Hindlimb muscle (tissue), 1 donor: ENCODE measurements around the gene TMEM258. TPM values are rescaled to one million over a fixed set of nuclear protein-coding genes. Genes with fewer than 3 reads are reported as not detected.

Experiments
- DNase-seq: peaks from one replicate; pipeline ENCODE4 v3.0.0-alpha.2; 2013
- polyA plus RNA-seq: library from polyadenylated mRNA; unstranded; fragments of 120-200 nt; gene quantifications from one replicate; pipeline ENCODE4 v1.2.1, GENCODE V29; 2013; ENCODE audit not compliant: insufficient read length

Gene TMEM258
- polyA plus RNA-seq, 1 donor, result 139 TPM

GRCh38 chr11:61795459-61795858 lies 3.1 kb upstream of the TMEM258 start:
- DNase-seq, result no peak

DNA sequence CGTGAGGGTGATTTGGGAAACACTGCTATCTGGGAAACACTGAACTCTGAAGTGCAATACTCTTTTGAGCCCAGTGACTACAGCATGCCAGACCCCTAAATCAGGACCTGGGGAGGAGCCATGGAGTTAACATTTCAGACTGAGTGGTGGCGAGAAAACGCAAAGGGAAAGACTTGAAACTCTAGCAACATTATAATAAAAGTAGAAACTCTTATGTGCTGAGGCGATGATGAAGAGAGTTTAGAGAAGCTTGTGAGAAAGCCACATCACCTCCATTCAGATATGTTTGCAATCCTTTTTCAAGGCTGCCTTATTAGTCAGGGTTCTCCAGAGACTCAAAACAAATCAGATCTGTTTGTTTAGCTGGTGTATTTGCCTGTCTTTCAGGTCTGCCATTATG lies 2.2 kb upstream of the TMEM258 start:
- DNase-seq, result no peak

DNA sequence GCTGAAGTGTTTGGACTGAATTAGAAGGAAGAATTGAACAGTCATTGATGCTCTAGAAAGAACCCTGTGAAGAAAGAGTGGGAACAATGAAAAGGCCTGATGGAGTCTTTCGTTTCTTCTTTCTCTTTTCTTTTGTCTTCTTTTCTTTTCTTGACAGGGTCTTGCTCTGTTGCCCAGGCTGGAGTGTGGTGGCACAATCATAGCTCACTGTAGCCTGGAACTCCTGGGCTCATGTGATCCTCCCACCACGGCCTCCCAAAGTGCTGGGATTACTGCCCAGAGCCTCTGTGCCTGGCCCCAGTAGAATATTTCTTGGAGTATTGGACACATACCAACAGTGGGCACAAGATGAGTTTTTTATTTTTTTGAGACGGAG lies 1.4 kb upstream of the TMEM258 start:
- no peak for DNase-seq

DNA sequence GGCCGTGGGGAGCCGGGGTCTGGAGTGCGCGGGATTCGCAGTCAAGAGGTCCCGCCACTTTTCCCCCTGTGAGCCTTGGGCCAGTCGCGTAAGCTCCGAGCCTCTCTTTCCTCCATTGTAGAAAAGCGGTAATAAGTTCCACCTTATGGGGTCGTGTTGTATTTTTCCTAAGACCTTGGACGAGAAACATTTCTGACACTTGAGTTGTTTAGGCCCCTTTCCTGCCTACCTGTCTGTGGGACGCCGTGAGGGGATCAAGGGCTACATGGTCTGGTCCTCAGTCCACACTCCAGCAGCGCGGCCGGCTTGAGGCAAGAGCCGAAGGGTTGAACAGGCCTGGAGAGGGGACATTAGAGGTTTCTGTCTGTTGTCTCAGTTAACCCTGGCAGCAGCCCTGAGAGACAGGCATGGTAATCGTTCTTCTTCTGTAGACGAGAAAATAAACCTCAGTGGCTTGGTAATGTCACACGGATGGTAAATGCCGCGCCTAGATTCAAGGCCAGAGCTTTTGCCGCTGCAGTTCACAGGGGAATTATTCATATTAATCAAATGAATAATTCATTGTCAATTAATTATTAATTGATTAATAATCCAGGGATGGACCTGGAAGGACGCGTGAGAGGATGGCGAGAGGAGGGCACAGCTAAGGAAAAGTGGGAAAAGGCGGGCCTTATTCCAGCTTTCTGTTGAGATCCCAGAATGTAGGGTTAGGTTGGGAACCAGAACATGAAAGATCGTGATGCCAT lies 857 bp upstream of the TMEM258 start:
- DNase-seq, result no peak

GRCh38 chr11:61791737-61792309 lies 576 bp downstream of the TMEM258 start:
- DNase-seq, result peak; percentile 85

- no peak for DNase-seq
These were observed 4.4 kb downstream of the TMEM258 start for GRCh38 chr11:61787928-61788491.

GRCh38 chr11:61785837-61786402 lies 6.5 kb downstream of the TMEM258 start:
- DNase-seq, result no peak

DNA sequence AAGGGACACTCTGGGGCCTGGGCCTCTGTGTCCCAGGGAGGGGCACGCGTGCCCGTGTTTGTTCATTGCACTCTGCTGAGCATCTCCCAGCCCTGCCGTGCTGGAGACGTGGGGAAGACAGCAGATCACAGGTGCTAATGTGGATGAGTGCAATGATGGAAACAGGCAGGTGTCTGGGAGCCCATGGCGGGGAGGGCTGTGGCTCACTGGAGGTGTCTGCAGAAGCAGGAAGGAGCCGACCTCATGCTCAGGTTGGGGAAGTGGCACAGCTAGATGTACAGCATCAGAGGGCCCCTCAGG lies 7.9 kb downstream of the TMEM258 start:
- DNase-seq, result no peak

- no peak for DNase-seq
These were observed 8.5 kb downstream of the TMEM258 start for GRCh38 chr11:61783717-61784505.

DNA sequence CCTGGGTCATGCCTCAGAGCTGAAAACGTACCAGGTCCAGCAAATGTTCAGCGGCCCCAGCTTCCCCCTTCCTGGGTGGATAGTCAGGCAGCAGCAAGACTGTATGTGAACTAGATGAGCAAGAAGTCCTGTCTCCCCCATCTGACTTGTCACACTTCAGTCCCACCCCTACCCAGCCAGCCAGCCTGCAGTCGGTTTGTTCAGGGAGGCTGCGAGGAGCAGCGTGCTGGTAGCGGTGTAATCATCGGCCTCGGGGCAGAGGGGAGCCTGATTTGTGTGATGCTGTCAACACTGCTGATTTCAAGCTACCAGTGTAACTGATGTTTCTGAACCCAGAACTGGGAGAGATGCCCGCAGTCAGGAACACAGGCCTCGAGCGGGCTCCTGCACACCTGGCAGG lies 9.6 kb downstream of the TMEM258 start:
- no peak for DNase-seq

DNA sequence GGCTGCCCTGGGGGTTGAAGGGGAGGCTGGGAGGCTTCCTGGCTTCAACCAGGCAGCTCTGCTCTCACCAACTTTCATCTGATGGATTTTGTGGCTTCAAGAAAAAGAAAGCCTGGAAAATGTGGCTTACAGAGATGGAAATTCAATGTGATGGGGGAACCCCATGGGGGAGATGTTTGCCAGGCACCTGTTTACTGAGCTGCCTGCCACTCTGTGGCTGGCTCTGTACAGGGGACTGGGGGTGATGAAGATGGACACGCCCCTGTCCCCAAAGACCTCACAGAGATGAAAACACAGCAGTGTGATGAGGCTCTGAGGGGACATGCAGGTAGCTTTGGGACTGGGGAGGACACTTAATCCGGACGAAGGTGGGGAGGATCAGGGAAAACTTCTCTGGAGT lies 10.1 kb downstream of the TMEM258 start:
- DNase-seq, result no peak

- no peak for DNase-seq
These were observed 10.8 kb downstream of the TMEM258 start for GRCh38 chr11:61781585-61781984.

DNA sequence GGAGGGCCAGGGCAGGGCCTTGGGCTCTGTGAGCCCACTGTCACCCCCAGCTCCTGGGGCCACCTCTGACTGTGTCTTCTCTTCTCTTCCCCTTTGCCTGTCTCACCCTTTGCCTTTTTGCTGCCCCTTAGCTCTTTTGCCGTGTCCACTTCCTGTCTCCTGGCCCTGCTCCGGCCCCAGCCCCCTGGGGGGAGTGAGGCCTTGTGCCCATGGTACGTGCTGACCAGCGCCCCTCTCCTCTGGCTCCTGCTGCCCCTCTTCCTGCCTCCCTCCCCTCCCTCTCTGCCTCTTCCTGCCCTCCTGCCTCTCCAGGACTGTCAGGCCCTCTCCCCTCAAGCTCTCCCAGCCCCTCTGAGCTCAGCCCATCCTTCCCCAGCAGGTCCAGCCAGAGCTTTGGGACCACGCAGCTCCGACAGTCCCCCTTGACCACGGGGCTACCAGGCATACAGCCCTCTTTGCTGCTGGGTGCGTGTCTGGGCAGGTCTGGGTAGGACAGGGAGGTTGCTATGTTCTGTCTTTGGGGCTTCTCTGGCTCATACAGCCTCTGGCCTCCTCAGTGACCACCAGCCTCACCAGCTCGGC lies 11.7 kb downstream of the TMEM258 start:
- DNase-seq, result no peak

- DNase-seq, result no peak
These were observed 12.5 kb downstream of the TMEM258 start for GRCh38 chr11:61779666-61780525.

- DNase-seq, result no peak
These were observed 13.3 kb downstream of the TMEM258 start for GRCh38 chr11:61778920-61779650.

GRCh38 chr11:61778357-61778886 lies 14.0 kb downstream of the TMEM258 start:
- DNase-seq, result no peak

DNA sequence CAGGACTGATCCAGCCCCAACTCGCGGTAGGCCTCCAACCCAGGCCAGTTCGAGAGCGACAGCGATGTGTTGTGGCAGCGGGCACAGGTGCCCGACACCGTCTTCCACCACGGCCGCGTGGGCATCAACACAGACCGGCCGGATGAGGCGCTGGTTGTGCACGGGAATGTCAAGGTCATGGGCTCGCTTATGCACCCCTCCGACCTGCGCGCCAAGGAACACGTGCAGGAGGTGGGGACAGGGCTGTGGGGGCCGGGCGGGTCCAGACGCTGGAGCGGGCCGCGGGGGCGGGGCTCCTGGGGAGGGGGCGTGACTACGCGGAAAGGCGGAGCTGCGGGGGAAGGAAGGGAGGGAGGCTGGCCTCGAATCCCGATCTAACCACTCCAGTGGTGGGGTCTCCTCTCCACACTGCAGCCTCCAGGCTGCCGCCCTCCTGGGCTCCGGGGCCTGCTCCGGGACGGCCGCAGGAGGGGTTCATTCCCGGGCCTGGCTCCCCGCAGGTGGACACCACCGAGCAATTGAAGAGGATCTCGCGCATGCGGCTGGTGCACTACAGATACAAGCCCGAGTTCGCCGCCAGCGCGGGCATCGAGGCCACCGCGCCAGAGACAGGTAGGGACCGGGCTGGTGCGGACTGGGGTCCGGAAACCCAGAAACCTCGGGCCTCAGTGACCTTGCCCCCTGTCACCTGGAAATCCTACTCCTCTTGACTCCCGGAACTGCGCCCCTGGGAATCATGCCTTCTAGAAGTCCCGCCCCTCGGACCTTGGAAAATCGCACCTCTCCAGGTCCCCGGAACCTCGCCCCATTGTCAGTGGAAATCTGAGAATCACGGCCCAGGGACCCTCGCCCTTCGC lies 14.9 kb downstream of the TMEM258 start:
- no peak for DNase-seq

- DNase-seq, result no peak
These were observed 15.8 kb downstream of the TMEM258 start for GRCh38 chr11:61776561-61777075.
